ENCODE measurements around the gene ST8SIA2.

The ST8SIA2 gene

GRCh38 chr15:92502930-92503857 lies 109.5 kb downstream of the ST8SIA2 start:
- no peaks in the 10 kb centered on the region for H3K4me1 ChIP-seq (ENCODE audit: insufficient read depth, low read length)
- no peak overlapping the region for H3K27ac ChIP-seq (ENCODE audit: low read depth, low read length)
- no peaks in the 10 kb centered on the region for H3K36me3 ChIP-seq (ENCODE audit: insufficient read depth, low read length)
- no peak overlapping the region for H3K9ac ChIP-seq (ENCODE audit: low read length)
- H3K27me3 ChIP-seq (ENCODE audit: control insufficient read depth in 1 of 2, insufficient read depth in 2 of 2, low read length in 2 of 2), result no peaks in the 10 kb centered on the region
- no peaks in the 10 kb centered on the region for H3K9me3 ChIP-seq (ENCODE audit: low read length)
- no peak overlapping the region for H3K4me3 ChIP-seq (ENCODE audit: low read depth in 1 of 2, low read length in 2 of 2)

GRCh38 chr15:92503889-92504288 lies 110.2 kb downstream of the ST8SIA2 start:
- Histone ChIP-seq H3K36me3 (ENCODE audit: insufficient read depth, low read length) (no peaks in the 10 kb centered on the region), H3K9me3 (ENCODE audit: low read length) (no peaks in the 10 kb centered on the region), H3K9ac (ENCODE audit: low read length) (no peak overlapping the region), H3K4me1 (ENCODE audit: insufficient read depth, low read length) (no peaks in the 10 kb centered on the region), H3K27ac (ENCODE audit: low read depth, low read length) (no peak overlapping the region), H3K4me3 (ENCODE audit: low read depth in 1 of 2, low read length in 2 of 2) (no peak overlapping the region), H3K27me3 (ENCODE audit: control insufficient read depth in 1 of 2, insufficient read depth in 2 of 2, low read length in 2 of 2) (no peaks in the 10 kb centered on the region)

- Histone ChIP-seq H3K4me3 (ENCODE audit: low read depth in 1 of 2, low read length in 2 of 2) (no peak overlapping the region), H3K9me3 (ENCODE audit: low read length) (no peaks in the 10 kb centered on the region), H3K27ac (ENCODE audit: low read depth, low read length) (no peak overlapping the region), H3K4me1 (ENCODE audit: insufficient read depth, low read length) (no peaks in the 10 kb centered on the region), H3K27me3 (ENCODE audit: control insufficient read depth in 1 of 2, insufficient read depth in 2 of 2, low read length in 2 of 2) (no peaks in the 10 kb centered on the region), H3K36me3 (ENCODE audit: insufficient read depth, low read length) (no peaks in the 10 kb centered on the region), H3K9ac (ENCODE audit: low read length) (no peak overlapping the region)
Observed at GRCh38 chr15:92505611-92506010, 111.9 kb downstream of the ST8SIA2 start.

GRCh38 chr15:92506506-92506905 lies 112.8 kb downstream of the ST8SIA2 start:
- Histone ChIP-seq H3K36me3 (ENCODE audit: insufficient read depth, low read length) (no peaks in the 10 kb centered on the region), H3K27ac (ENCODE audit: low read depth, low read length) (no peak overlapping the region), H3K9ac (ENCODE audit: low read length) (no peak overlapping the region), H3K9me3 (ENCODE audit: low read length) (no peaks in the 10 kb centered on the region), H3K4me3 (ENCODE audit: low read depth in 1 of 2, low read length in 2 of 2) (no peak overlapping the region), H3K27me3 (ENCODE audit: control insufficient read depth in 1 of 2, insufficient read depth in 2 of 2, low read length in 2 of 2) (no peaks in the 10 kb centered on the region), H3K4me1 (ENCODE audit: insufficient read depth, low read length) (no peaks in the 10 kb centered on the region)

GRCh38 chr15:92510163-92510882 lies 116.6 kb downstream of the ST8SIA2 start:
- Histone ChIP-seq H3K9ac (ENCODE audit: low read length) (no peak overlapping the region), H3K36me3 (ENCODE audit: insufficient read depth, low read length) (no peaks in the 10 kb centered on the region), H3K4me1 (ENCODE audit: insufficient read depth, low read length) (no peaks in the 10 kb centered on the region), H3K4me3 (ENCODE audit: low read depth in 1 of 2, low read length in 2 of 2) (no peak overlapping the region), H3K27ac (ENCODE audit: low read depth, low read length) (no peak overlapping the region), H3K27me3 (ENCODE audit: control insufficient read depth in 1 of 2, insufficient read depth in 2 of 2, low read length in 2 of 2) (no peaks in the 10 kb centered on the region), H3K9me3 (ENCODE audit: low read length) (no peaks in the 10 kb centered on the region)
